Activated T-cell treated with anti-CD3 and anti-CD28 coated beads for 24 hours (primary cell): ENCODE data around the gene PPIG.
"Not testable (repeated sequence)": the region's sequence is repeated elsewhere in the genome, so short reads cannot be mapped to it uniquely, and the experiment has no call there.

Experiments used
- DNase-seq: peaks from one replicate; pipeline ENCODE4 v3.0.0-alpha.2; 2020; ENCODE audit warnings: low read depth

The PPIG gene

GRCh38 chr2:169596546-169596945, 12.4 kb downstream of the PPIG start:
- DNase-seq, result not testable (repeated sequence)

GRCh38 chr2:169598982-169599381, 14.8 kb downstream of the PPIG start:
- DNase-seq, result no peak

GRCh38 chr2:169599568-169599967, 15.4 kb downstream of the PPIG start:
- no peak for DNase-seq

GRCh38 chr2:169609264-169609663, 25.1 kb downstream of the PPIG start:
- no peak for DNase-seq

GRCh38 chr2:169613876-169614275, 29.7 kb downstream of the PPIG start:
- DNase-seq, result no peak

DNA sequence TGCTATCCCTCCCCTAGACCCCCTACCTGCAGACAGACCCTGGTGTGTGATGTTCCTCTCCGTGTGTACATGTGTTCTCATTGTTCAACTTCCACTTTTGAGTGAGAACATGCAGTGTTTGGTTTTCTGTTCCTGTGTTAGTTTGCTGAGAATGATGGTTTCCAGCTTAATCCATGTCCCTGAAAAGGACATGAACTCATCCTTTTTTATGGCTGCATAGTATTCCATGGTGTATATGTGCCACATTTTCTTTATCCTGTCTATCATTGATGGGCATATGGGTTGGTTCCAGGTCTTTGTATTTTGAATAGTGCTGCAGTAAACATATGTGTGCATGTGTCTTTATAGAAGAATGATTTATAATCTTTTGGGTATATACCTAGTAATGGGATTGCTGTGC, 31.8 kb downstream of the PPIG start:
- not testable (repeated sequence) for DNase-seq

DNA sequence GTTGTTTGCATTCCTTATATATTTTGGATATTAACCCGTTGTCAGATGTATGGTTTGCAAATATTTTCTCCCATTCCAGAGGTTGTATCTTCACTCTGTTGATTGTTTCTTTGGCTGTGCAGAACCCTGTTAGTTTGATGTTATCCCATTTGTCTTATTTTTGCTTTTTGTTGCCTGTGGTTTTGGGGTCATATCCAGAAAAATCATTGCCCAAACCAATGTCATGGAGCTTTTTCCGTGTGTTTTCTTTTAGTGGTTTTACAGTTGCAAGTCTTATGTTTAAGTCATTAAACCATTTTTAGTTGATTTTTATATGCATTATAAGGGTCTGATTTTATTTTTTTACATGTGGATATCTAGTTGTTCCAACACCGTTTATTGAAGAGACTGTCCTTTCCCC, 35.8 kb downstream of the PPIG start:
- no peak for DNase-seq

DNA sequence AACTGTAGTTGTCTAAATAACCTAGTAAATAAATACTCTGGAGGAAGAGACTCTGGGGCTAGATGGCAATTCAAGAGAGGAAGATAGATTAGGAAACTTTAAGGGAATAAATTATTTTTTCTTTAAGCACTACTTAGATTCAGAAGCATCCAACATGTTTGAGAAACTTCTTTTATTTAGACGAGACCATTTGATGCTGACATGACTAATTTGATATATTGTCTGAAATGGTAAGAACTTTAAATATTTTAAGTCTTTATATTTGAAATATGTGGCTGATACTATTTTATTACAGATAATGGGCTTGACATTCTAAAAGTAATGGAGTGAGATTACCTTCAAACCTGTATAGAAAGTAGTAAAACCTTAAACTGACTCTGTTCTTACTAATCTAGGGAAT, 36.4 kb downstream of the PPIG start:
- DNase-seq, result no peak

GRCh38 chr2:169623235-169623634, 39.1 kb downstream of the PPIG start:
- no peak for DNase-seq

GRCh38 chr2:169625781-169626180, 41.6 kb downstream of the PPIG start:
- no peak for DNase-seq

DNA sequence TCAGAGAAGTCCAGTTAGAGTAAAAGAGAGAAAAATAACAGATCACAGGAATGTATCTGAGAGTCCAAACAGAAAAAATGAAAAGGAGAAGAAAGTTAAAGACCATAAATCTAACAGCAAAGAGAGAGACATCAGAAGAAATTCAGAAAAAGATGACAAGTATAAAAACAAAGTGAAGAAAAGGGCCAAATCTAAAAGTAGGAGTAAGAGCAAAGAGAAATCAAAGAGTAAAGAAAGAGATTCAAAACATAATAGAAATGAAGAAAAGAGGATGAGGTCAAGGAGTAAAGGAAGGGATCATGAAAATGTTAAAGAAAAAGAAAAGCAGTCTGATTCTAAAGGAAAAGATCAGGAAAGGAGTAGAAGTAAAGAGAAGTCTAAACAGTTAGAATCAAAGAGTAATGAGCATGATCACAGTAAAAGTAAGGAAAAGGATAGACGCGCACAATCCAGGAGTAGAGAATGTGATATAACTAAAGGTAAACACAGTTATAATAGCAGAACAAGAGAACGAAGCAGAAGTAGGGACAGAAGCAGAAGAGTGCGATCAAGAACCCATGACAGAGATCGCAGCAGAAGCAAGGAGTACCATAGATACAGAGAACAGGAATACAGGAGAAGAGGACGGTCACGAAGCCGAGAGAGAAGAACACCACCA, 52.4 kb downstream of the PPIG start:
- DNase-seq, result no peak

GRCh38 chr2:169637620-169638019, 53.5 kb downstream of the PPIG start:
- no peak for DNase-seq

- DNase-seq, result no peak
Observed at GRCh38 chr2:169640104-169640503, 56.0 kb downstream of the PPIG start.

- no peak for DNase-seq
Observed at GRCh38 chr2:169641464-169641863, 57.3 kb downstream of the PPIG start.

GRCh38 chr2:169644173-169644572, 60.0 kb downstream of the PPIG start:
- DNase-seq, result no peak

GRCh38 chr2:169647496-169647895, 63.3 kb downstream of the PPIG start:
- no peak for DNase-seq

- DNase-seq, result no peak
Observed at GRCh38 chr2:169649278-169649677, 65.1 kb downstream of the PPIG start.

GRCh38 chr2:169653636-169654035, 69.5 kb downstream of the PPIG start:
- no peak for DNase-seq

GRCh38 chr2:169656164-169656563, 72.0 kb downstream of the PPIG start:
- DNase-seq, result no peak

DNA sequence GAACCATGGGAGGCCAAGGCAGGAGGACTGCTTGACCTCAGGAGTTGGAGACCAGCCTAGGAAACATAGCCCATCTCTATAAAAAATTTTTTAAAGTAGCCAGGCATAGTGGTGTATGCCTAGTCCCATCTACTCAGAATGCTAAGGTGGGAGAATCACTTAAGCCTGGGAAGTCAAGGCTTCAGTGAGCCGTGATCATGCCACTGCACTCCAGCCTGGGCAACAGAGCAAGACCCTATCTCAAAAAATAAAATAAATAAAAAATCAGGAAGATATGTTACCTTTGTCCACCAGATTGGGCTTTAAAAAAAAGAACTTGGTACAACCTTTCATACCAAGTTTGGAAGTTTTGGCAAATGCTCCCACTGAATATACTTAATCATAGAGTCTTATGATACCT, 74.7 kb downstream of the PPIG start:
- DNase-seq, result no peak

DNA sequence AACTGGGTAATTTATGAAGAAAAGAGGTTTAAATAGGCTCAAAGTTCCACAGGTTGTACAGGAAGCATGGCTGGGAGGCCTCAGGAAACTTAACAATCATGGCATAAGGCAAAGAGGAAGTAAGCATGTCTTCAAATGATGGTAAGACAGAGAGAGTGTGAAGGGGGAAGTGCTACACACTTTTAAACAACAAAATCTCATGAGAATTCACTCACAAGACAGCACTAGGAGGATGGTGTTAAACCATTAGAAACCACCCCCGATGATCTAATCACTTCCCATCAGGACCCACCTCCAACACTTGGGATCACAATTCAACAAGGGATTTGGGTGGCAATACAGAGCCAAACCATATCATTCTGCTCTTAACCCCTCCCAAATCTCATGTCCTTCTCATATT, 75.2 kb downstream of the PPIG start:
- DNase-seq, result no peak

- DNase-seq, result no peak
Observed at GRCh38 chr2:169661265-169661664, 77.1 kb downstream of the PPIG start.

GRCh38 chr2:169662744-169663143, 78.6 kb downstream of the PPIG start:
- DNase-seq, result no peak

GRCh38 chr2:169663247-169663646, 79.1 kb downstream of the PPIG start:
- DNase-seq, result no peak

- DNase-seq, result no peak
Observed at GRCh38 chr2:169664600-169664977, 80.4 kb downstream of the PPIG start.
